GM10266 (cell line): Measurements from ENCODE around the gene OSBPL6.

ENCODE experiments used
- DNase-seq: peaks from one replicate; pipeline ENCODE4 v3.0.0; 2012; ENCODE audit errors: extremely low spot score
- TF ChIP-seq, protein P1 (sequence below): IDR thresholded peaks from 2 replicates; pipeline ENCODE4 v1.5.1; 2012; ENCODE audit warnings: mild to moderate bottlenecking, low read depth; ENCODE audit not compliant: control insufficient read depth, insufficient read depth; ENCODE audit errors: missing control alignments

The OSBPL6 gene

DNA sequence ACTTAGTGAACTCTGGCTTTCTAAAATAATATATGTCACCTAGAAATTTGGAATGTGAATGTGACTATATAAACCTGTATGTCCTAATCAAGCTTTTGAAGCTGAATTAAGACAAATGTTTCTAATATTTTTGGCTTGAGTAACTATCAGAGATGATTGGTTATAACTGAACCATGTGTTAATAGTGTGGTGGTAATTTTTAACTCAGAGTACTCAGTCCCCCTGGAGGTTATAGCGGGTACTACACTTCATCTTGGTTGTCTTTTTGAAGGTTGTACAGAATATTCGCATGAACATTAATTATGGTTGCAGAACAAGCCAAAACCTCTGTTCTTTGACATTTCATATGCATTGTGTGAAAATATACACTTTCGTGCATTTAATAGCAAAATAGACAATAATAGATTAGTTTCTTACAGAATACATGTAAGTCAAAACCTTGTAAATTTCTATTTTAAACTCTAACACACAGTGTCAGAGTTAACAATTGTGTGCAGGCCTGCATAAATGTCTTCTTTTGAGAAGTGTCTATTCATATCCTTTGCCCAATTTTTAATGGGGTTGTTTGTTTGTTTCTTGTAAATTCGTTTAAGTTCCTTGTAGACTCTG, 86.0 kb downstream of the OSBPL6 start:
- DNase-seq, result peak; percentile 49
- TF ChIP-seq, protein P1, sequence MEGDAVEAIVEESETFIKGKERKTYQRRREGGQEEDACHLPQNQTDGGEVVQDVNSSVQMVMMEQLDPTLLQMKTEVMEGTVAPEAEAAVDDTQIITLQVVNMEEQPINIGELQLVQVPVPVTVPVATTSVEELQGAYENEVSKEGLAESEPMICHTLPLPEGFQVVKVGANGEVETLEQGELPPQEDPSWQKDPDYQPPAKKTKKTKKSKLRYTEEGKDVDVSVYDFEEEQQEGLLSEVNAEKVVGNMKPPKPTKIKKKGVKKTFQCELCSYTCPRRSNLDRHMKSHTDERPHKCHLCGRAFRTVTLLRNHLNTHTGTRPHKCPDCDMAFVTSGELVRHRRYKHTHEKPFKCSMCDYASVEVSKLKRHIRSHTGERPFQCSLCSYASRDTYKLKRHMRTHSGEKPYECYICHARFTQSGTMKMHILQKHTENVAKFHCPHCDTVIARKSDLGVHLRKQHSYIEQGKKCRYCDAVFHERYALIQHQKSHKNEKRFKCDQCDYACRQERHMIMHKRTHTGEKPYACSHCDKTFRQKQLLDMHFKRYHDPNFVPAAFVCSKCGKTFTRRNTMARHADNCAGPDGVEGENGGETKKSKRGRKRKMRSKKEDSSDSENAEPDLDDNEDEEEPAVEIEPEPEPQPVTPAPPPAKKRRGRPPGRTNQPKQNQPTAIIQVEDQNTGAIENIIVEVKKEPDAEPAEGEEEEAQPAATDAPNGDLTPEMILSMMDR, result peak; percentile 61

DNA sequence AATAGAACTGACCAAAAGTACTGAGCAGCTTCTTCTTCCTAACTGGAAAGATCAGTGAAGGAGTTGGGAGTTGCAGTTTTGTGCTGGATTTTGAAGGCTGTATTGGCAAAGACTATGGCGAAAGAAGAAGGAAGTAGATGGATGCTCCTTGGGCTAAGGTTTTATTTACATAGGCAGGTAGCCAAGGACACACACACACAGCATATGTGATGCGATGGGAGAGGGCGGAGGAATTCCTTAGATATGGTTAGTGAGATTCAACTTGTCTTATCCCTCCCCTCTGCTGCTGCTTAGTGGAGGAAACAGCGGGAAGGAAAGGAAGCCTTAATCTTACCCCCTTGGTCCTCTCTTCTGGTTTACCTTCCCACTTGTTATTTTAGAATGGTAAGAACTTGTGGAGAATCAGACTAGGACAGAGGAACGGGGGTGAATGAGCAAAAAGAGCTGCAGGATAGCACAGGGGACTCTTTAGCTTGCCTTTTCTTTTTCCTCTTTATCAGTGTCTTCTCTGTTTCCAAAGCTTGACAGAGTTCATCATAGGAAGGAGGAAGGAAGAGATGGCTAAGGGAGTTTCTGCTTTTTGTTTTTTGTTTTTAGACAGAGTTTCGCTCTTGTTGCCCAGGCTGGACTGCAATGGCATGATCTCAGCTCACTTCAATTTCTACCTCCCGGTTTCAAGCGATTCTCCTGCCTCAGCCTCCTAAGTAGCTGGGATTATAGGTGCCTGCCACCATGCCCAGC, 87.9 kb downstream of the OSBPL6 start:
- no peak for DNase-seq
- TF ChIP-seq, protein P1, result no peak

- TF ChIP-seq, protein P1, result no peak
- DNase-seq, result no peak
Measured at GRCh38 chr2:178283341-178283918, 89.1 kb downstream of the OSBPL6 start.

GRCh38 chr2:178284613-178285286, 90.4 kb downstream of the OSBPL6 start:
- DNase-seq, result no peak
- TF ChIP-seq, protein P1, result no peak

GRCh38 chr2:178285287-178285615, 90.9 kb downstream of the OSBPL6 start:
- TF ChIP-seq, protein P1, result no peak
- DNase-seq, result no peak

DNA sequence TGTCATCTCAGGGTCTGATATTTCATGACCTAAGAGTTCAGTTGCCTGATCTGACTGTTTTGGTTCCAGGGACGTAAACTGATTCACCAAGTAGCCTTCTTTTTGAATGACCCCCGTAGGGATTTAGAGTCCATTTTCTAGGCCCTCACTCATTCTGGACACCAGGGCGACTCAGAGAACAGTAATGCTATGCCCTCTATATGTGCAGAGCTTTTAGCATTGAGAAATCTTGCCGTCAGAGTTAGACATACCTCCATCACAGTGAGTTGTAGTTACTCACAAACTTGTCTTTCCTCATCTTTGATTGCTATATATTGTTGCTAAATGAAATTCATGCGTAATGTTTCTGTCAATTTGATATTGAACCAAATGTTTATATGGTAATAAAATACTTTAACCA, 92.3 kb downstream of the OSBPL6 start:
- TF ChIP-seq, protein P1, result no peak
- DNase-seq, result no peak
